Measurements from ENCODE around the gene PLEKHO2. TPM values are rescaled to one million over a fixed set of nuclear protein-coding genes. Genes with fewer than 3 reads are reported as not detected.

Gene PLEKHO2
- total RNA-seq, 6 experiments from 2014 or later: 3.9 to 11.8 (median 5.2) TPM

DNA sequence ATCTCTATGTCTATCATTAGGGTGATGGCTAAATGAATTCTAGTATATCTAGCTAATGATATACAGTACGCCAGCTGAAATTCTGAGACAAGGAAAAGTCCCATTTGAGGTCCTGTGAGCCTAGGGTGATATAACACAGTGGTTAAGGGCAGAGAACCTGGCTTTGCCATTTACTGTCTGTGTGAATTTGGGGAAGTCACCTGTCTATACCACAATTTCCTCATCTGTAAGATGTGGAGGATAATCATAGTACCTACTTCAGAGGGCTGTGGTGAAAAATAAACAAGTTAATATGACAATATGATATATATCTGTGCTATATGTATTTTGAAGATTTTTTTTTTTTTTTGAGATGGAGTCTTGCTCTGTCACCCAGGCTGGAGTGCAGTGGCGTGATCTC is 60.2 kb downstream of the PLEKHO2 start:
- intact Hi-C loops (cut with DNase I): no loop called here

DNA sequence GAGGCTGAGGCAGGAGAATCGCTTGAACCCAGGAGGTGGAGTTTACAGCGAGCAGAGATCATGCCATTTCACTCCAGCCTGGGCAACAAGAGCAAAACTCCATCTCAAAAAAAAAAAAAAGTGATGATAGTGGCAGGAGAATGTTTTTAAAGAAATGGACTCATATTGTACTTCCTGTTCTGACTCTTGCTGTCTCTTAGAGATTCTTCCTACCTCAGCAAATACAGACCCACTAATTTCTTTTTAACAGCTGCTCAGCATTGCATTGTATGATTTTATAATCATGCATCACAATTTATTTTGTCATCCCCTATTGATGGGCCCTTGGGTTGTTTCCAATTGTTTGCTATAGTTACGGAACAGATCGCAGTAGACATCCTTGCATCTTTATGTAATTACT is 61.1 kb downstream of the PLEKHO2 start:
- intact Hi-C loops (cut with DNase I): no loop called here
- H3K9me3 ChIP-seq: peaks cover 0 to 9% (median 0%) of the 10 kb centered on the region in 4 donors
- H3K36me3 ChIP-seq: no peaks in the 10 kb centered on the region
- WGBS (ENCODE audit: insufficient coverage, low coverage, low lambda C conversion rate, missing lambda C conversion rate): 61% methylated on average over 4 of the region's 4 CpGs
- H3K27me3 ChIP-seq: no peaks in the 10 kb centered on the region
- H3K4me3 ChIP-seq: no peak overlapping the region
- ATAC-seq: no peak
- TF ChIP-seq, protein P1, sequence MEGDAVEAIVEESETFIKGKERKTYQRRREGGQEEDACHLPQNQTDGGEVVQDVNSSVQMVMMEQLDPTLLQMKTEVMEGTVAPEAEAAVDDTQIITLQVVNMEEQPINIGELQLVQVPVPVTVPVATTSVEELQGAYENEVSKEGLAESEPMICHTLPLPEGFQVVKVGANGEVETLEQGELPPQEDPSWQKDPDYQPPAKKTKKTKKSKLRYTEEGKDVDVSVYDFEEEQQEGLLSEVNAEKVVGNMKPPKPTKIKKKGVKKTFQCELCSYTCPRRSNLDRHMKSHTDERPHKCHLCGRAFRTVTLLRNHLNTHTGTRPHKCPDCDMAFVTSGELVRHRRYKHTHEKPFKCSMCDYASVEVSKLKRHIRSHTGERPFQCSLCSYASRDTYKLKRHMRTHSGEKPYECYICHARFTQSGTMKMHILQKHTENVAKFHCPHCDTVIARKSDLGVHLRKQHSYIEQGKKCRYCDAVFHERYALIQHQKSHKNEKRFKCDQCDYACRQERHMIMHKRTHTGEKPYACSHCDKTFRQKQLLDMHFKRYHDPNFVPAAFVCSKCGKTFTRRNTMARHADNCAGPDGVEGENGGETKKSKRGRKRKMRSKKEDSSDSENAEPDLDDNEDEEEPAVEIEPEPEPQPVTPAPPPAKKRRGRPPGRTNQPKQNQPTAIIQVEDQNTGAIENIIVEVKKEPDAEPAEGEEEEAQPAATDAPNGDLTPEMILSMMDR (IDR thresholded peaks at IDR 0.05): no peak
- TF ChIP-seq POLR2A (IDR thresholded peaks at IDR 0.05): no peak
- no peak overlapping the region for H3K27ac ChIP-seq
- DNase-seq: no peak
- no peaks in the 10 kb centered on the region for H3K4me1 ChIP-seq

More for the DNA sequence above, 60.2 kb downstream of the PLEKHO2 start:
- WGBS (ENCODE audit: insufficient coverage, low coverage, low lambda C conversion rate, missing lambda C conversion rate): 36% methylated on average over 2 of the region's 2 CpGs
- no peaks in the 10 kb centered on the region for H3K36me3 ChIP-seq
- H3K27ac ChIP-seq: no peak overlapping the region
- no peak overlapping the region for H3K4me3 ChIP-seq
- no peak for DNase-seq
- H3K4me1 ChIP-seq: no peaks in the 10 kb centered on the region
- no peak for TF ChIP-seq POLR2A (IDR thresholded peaks at IDR 0.05)
- TF ChIP-seq, protein P1 (IDR thresholded peaks at IDR 0.05): no peak
- H3K27me3 ChIP-seq: no peaks in the 10 kb centered on the region
- peaks cover 0 to 9% (median 0%) of the 10 kb centered on the region in 4 donors for H3K9me3 ChIP-seq
- no peak for ATAC-seq

DNA sequence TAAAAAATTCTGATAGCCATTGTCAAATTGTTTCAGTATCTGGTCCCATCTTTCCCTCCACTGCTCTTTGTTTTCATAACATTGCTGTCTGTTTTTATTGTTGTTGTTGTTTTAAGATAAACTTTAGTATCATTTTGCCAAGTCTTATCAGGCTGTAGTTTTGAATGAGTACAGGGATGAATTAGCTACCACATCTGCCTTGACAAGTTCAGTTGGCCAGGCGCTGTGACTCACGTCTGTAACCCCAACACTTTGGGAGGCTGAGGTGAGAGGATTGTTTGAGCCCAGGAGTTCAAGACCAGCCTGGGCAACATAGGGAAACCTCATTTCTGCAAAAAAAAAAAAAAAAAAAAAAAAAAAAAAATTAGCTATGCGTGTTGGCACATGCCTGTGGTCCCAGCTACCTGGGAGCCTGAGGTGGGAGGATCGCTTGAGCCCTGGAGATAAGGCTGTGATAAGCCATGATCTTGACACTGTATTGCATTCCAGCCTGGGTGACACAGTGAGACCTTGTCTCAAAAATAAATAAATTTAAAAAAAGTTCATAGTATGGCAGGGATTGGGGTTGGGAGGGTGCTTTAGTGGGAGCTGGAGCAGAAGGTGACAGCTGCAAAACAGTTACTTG is 61.7 kb downstream of the PLEKHO2 start:
- Histone ChIP-seq H3K4me3 (no peak overlapping the region), H3K36me3 (no peaks in the 10 kb centered on the region), H3K27me3 (no peaks in the 10 kb centered on the region), H3K9me3 (peaks cover 0 to 9% (median 0%) of the 10 kb centered on the region in 4 donors), H3K4me1 (no peaks in the 10 kb centered on the region), H3K27ac (no peak overlapping the region)
- 74% methylated on average over 4 of the region's 4 CpGs for WGBS (ENCODE audit: insufficient coverage, low coverage, low lambda C conversion rate, missing lambda C conversion rate)
- peak in 1 of 3 donors; percentile 37 for DNase-seq
- TF ChIP-seq, protein P1 (IDR thresholded peaks at IDR 0.05): no peak
- no peak for TF ChIP-seq POLR2A (IDR thresholded peaks at IDR 0.05)
- intact Hi-C loops (cut with DNase I): no loop called here
- ATAC-seq: no peak

DNA sequence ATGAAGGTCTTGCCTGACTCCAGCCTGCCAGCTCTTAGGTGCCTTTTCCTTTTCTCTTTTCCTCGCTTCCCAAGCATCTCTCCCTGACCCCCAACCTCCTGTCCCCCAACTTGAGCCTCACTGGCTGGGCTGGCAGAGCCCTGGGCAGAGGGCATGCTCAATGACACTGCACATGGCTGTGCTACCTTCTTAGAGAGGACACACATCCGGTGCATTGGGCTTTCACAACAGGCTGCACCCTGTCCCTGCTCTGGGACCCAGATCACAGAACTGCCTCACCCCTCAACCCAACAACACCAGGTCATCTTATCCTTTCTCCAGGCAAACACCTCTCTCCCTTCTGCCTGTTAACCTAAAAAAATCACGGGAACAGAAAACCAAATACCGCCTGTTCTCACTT is 62.5 kb downstream of the PLEKHO2 start:
- intact Hi-C loops (cut with DNase I): no loop called here
- 80% methylated on average over 3 of the region's 4 CpGs for WGBS (ENCODE audit: insufficient coverage, low coverage, low lambda C conversion rate, missing lambda C conversion rate)
- no peak for ATAC-seq
- Histone ChIP-seq H3K27me3 (no peaks in the 10 kb centered on the region), H3K4me1 (no peaks in the 10 kb centered on the region), H3K9me3 (peaks cover 0 to 9% (median 0%) of the 10 kb centered on the region in 4 donors), H3K4me3 (no peak overlapping the region), H3K36me3 (no peaks in the 10 kb centered on the region), H3K27ac (no peak overlapping the region)
- no peak for TF ChIP-seq POLR2A (IDR thresholded peaks at IDR 0.05)
- TF ChIP-seq, protein P1 (IDR thresholded peaks at IDR 0.05): no peak
- DNase-seq: peak in 1 of 3 donors; percentile 33
